HG03025 (cell line): ENCODE results near the gene PSTPIP2.
"Not testable (repeated sequence)": the region's sequence is repeated elsewhere in the genome, so short reads cannot be mapped to it uniquely, and the experiment has no call there.

Experiments
- ATAC-seq: cut with Tn5 transposase; IDR thresholded peaks from one replicate; pipeline ENCODE4 v1.9.1; 2021; ENCODE audit warnings: mild to moderate bottlenecking, moderate library complexity; ENCODE audit not compliant: unreplicated experiment, low FRiP score

Gene PSTPIP2

GRCh38 chr18:46070815-46071652 lies 1.0 kb downstream of the PSTPIP2 start:
- no peak for ATAC-seq

- no peak for ATAC-seq
Measured at GRCh38 chr18:46070232-46070631, 1.8 kb downstream of the PSTPIP2 start.

- no peak for ATAC-seq
Measured at GRCh38 chr18:46069524-46069923, 2.5 kb downstream of the PSTPIP2 start.

GRCh38 chr18:46068763-46069162 lies 3.3 kb downstream of the PSTPIP2 start:
- no peak for ATAC-seq

- ATAC-seq = no peak
Measured at GRCh38 chr18:46067438-46068007, 4.5 kb downstream of the PSTPIP2 start.

GRCh38 chr18:46062781-46063180 lies 9.3 kb downstream of the PSTPIP2 start:
- ATAC-seq = no peak

- ATAC-seq = no peak
Measured at GRCh38 chr18:46061796-46062195, 10.3 kb downstream of the PSTPIP2 start.

GRCh38 chr18:46061387-46061786 lies 10.7 kb downstream of the PSTPIP2 start:
- ATAC-seq = no peak

- no peak for ATAC-seq
Measured at GRCh38 chr18:46060359-46060841, 11.7 kb downstream of the PSTPIP2 start.

- ATAC-seq = no peak
Measured at GRCh38 chr18:46055838-46056230, 16.2 kb downstream of the PSTPIP2 start.

- ATAC-seq = no peak
Measured at GRCh38 chr18:46054956-46055837, 16.9 kb downstream of the PSTPIP2 start.

- no peak for ATAC-seq
Measured at GRCh38 chr18:46053368-46054095, 18.5 kb downstream of the PSTPIP2 start.

- ATAC-seq = no peak
Measured at GRCh38 chr18:46051731-46052461, 20.2 kb downstream of the PSTPIP2 start.

- no peak for ATAC-seq
Measured at GRCh38 chr18:46050268-46050667, 21.8 kb downstream of the PSTPIP2 start.

- no peak for ATAC-seq
Measured at GRCh38 chr18:46048641-46049040, 23.4 kb downstream of the PSTPIP2 start.

- not testable (repeated sequence) for ATAC-seq
Measured at GRCh38 chr18:46047369-46047768, 24.7 kb downstream of the PSTPIP2 start.

GRCh38 chr18:46046688-46047087 lies 25.4 kb downstream of the PSTPIP2 start:
- no peak for ATAC-seq

GRCh38 chr18:46046126-46046525 lies 25.9 kb downstream of the PSTPIP2 start:
- ATAC-seq = no peak

- ATAC-seq = no peak
Measured at GRCh38 chr18:46042571-46043123, 29.4 kb downstream of the PSTPIP2 start.
